ENCODE data around the gene FETUB.

Gene FETUB, protein sequence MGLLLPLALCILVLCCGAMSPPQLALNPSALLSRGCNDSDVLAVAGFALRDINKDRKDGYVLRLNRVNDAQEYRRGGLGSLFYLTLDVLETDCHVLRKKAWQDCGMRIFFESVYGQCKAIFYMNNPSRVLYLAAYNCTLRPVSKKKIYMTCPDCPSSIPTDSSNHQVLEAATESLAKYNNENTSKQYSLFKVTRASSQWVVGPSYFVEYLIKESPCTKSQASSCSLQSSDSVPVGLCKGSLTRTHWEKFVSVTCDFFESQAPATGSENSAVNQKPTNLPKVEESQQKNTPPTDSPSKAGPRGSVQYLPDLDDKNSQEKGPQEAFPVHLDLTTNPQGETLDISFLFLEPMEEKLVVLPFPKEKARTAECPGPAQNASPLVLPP

DNA sequence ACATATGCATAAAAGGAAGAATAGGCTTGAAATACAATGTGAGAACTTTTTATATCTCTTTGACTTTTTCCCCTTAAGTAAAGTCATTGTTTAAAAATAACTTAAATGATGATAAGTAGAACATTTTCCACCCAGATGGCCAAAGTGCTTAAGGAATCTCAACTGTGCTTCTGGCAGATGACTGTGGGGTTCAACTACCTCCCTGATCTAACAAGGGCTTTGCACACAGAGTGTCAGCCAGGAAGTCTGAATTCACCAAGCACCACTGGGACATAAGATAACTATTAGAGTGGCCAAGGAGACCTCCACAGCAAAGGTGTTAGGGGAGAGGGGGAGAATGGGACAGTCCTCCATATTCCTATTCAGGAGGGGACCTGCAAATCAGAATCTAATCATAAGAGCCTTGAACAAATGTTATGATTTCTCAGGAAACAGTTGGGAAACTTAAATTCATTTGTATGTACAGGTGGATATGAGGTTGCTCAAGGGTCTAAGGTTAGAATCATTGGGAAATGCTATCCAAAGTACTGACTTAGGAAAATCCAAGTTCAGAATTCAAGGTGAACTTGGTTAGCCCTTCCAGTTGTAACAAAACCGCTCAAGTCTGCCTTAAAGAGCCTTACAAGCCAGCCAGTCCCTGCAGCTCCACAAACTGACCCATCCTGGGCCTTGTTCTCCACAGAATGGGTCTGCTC, at the start of gene FETUB:
TSS of gene FETUB (plus strand) at position 622 of the 695 bp plus-strand sequence. CDS start at position 684, 62 bp downstream.
- DNase-seq, result no peak

DNA sequence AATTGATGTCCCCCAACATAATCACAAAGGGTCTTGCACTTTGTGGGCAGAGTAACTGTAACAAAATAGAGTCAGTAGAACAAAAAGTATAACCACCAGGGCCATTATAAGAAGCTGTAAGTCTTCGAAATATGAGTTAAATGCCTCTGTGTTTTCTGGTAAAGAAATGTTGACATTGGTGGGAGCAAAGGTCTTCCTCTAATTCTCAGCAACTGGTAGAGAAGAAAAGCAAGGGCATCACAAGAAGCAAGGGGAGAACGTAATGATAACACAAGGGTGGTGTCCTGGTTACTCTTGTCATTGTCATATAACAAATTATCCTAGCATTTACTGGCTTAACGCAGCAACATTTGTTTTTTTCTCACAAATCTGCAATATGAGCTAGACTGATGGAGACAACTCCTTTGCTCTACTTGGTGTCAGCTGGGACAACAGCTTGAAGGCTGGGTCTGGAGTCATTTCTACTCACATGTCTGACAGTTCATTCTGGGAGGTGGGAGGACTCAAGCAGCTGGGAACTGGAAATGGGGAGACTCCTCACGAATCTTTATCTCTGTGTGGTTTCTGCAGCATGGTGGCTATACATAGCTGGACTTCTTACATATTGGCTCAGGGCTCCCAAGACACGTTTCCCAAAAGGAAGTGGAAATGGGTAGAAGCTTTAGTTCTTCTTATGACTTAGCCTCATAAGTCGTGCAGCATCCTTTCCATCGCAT, 49.5 kb upstream of the FETUB start:
- no peak for DNase-seq

DNA sequence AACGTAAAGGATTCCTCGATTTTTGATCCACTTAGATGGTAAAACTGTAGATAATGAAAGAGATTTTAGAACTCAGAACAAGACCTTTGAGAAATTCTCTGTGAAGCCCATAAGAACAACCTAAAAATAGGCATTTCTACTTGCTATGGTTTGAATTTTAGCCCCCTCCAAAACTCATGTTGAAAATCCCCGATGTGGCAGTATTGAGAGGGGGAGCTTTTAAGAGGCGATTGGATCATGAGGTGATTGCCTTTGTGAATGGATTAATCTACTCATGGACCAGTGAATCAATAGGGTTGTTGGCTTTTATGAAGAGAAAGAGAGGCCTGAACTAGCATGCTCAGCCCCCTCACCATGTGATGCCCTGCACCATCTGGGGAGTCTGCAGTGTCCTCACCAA, 47.5 kb upstream of the FETUB start:
- DNase-seq, result no peak

DNA sequence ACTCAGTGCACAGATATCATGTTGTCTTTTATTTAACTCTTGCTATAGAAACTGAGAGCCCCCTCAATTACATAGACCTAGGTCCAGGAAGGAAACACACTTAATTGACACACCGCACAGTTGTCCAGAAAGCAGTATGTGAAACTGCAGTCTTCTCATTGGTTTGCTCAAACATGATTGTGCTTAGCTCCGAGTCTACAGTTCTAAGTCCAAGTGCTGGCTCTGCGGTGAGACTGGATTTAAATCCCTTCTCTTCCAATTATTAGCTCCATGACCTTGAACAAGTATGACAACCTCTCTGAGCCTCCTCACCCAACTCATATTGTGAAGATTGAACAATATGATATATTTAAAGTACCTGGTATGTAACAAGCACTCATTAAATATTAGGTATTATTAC, 46.3 kb upstream of the FETUB start:
- DNase-seq, result no peak

DNA sequence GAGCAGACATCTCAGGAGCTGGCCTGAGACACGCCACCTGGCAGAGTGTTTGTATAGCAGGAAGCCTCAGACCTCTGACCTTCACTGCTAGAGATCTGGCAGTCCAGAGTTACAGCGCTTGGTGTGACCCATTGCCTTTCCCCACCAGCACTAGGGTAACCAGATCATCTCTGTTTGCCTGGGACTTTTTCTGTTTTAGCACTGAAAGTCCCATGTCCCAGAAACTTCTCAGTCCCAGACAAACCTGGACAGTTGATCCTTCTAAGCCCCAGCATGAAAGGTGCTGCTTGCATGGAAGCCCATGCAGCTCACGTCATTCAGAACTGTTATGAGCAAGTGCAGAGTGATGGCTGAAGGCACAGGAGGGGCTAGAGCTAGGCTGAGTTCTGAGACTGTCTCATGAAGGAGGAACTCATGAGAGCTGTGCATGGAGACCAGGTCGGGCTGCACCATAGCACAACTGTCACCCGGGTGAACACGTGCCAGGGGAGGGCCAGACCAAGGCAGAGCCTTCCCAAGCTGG, 45.5 kb upstream of the FETUB start:
- no peak for DNase-seq

DNA sequence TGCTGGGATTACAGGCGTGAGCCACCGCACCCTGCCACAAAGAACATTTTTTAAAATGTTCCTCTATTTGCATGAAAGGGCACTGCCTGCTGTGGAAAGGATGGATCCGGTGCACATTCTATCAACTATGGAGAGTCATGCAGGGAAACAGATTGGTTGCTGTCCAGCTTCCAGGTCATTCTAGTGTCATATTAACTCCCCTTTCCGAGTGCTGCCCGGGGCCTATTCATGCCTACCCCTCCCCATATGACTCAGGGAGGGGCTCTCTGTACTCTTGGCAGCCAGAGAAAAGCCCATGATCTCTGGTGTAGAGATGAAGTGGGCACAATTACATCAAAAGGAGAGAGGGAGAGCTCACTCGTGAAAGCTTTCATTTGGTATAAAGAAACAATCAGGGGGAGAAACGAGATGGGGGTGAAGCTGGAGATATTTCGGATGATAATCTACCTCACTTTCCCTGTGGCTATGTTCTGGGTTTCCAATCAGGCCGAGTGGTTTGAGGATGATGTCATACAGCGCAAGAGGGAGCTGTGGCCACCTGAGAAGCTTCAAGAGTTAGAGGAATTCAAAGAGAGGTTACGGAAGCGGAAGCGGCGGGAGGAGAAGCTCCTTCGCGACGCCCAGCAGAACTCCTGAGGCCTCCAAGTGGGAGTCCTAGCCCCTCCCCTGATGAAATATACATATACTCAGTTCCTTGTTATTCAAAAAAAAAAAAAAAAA, 43.5 kb upstream of the FETUB start:
- DNase-seq, result no peak

DNA sequence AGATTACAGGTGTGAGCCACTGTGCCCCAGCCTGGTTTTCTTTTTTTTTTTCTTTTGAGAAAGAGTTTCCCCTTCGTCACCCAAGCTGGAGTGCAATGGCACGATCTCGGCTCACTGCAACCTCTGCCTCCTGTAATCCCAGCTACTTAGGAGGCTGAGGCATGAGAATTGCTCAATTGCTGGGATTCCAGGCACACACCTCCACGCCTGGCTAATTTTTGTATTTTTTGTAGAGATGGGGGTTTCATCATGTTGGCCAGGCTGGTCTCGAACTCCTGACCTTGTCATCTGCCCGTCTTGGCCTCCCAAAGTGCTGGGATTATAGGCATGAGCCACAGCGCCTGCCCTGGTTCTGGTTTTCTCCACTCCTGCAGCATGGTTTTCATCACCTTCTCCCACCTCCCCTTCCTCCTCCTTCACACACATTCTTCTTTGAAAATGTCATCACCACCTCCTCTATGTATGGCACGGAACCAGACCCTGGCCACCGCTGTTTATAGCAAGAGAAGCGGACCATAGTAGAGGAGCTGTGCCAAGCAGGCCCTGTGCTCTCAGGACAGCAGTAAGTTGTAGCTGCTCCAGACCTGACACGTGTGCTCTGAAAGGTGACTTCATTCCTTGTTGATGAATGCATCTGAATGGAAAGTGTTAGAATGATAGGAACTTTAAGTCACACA, 42.0 kb upstream of the FETUB start:
- no peak for DNase-seq

DNA sequence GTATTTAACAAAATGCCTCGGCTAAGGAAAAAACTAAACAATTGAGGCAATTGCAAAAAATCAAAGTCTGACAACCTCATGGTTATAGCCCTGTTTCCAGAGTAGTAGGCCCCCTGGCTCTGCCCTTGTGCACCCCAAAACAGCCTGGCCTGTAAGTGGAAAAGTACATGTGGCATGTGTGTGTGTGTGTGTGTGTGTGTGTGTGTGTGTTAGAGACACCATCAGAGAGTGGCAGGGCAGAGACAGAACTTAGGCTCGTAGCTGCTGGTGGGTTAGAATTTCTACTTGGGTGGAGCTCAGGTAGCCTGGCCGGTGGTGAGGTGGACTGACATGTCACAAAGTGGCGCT, 41.4 kb upstream of the FETUB start:
- no peak for DNase-seq

DNA sequence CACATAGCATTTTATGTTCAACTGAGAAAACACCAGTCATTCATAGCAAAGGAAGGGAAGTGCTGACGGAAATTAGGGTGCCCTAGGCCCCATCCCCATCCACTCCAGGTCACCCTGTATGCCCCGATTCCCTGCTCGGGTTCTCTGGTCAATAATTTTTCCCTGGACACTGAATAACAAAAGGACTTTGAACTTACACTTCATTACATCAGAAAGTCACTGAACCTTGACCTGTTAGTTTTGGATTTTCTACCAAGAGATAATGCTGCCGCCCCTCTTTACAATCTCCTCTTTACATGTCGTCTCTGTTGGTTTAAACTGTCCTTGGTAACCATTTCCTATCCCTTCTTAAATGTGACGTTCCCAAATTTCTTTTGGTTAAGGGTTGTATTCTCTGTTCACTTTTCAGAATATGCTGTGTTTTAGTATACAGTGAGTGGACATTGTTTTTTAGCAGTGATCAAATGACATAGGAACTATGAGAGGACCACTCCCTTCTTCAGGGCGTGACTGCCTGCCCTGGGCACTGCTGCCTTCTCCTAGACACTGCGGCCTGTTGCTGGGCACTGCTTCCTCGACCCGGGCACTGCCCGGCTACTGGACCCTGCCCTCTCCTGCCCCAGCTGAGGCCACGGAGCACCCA, 40.9 kb upstream of the FETUB start:
- no peak for DNase-seq

DNA sequence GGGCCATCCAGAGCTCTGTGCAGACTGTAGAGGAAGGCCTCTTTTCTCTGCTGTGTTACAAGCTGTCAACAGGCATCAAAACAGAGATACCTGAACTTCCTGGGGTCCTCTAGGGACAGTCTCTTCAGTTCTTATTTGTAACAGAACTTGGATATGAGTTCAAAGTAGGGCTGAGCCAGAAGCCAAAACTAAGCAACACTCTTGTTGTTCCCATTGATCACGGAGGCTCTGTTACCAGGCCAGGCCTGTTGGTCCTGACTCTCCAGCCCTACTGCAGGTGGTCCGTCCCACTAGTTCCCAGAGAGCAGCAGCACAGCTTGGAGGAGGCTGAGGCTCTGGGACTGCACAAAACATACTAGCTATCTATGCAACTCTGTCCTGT, 40.4 kb upstream of the FETUB start:
- DNase-seq, result no peak

DNA sequence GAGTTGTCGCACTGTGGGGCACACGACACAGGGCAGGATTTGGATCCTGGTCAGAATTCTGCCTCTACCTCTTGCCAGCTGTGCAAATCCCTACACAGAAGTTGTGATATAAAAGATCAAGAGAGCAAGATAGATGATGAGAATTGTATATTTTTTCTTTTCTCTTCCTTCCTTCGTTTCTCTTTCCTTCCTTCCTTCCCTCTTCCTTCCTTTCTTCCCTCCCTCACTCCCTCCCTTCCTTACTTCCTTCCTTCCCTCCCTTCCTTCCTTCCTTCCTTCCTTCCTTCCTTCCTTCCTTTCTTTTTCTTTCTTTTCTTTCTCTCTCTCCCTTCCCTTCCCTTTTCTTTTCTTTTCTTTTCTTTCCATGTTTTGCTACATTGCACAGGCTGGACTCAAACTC, 39.3 kb upstream of the FETUB start:
- DNase-seq, result no peak

DNA sequence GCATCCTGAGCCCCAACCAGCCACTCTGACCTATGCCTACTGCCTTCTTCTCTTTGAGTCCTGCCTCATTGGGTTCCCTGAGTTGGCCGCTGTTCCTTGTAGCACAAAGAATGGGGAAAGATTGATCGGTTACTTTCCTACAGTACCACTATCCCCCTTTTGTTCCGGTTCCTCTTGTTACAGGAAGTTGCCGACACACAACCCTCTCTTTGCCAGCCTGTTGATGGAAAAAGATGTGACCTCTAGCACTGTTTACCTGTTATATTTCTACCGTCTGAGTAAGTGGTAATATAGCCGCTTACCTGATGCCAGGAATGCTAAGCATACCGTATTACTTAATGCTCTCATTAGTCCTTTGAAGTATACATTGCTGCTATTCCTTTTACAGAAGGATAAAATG, 37.0 kb upstream of the FETUB start:
- DNase-seq, result no peak

DNA sequence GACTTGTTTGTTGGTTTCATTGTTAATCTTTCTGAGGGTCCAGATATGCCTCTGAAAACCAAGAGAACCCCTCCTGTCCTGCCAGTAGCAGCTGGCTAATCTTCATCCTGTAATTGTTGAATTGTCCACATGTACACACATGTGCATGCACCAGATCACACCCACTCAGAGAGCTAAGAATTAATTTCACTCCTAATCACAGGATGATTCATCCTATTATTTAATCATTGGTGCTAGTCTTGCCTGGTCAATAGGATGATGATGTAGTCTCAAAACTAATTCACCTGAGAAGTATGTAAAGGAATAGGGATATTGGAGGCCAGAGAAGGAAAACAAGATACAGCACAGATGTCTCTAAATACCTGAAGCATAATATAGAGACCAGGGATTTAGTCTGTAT, 35.1 kb upstream of the FETUB start:
- no peak for DNase-seq

DNA sequence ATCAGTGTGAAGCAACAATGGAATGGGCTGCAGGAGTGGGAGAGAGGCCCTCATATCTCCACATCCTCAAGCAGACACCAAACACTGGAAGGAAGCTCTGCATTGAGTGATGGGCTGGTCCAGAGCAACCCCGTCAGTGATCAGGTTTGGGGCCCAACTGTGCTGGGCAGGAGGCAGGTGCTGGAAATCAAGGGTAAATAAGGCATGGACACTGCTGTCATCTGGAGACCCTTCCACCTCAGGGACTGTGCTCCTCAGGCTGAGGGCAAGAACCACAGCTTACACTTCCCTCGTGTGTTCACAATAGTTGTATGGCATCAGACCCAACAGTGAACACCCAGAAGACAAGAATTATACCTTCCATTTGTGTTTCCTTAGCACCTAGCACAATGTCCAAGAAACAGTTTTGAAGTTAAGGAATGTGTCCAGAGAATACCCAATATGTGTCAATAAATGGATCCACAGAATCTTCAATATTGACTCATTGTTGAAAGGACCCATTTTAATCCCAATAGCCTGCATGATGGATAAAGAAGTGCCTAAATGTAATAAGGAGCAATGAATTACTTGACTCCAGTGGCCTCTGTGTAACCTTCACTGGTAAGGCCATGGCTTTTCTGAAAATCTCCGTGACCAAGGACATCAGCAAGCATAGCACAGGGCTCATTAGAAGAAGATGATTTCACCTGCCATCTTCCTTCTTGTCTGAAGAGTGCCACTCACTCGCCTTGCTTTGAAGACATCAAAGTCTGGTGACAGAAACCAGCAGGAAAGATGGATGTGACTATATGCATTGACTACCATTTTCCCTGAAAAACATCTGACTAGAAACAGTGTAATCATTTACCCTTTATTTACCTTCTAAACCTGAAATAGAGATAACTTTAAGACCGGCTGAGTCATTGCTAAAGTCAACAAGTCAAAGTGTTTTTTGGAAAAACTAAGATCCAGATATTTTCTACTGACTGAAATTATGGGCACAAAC, 34.3 kb upstream of the FETUB start:
- DNase-seq, result no peak

DNA sequence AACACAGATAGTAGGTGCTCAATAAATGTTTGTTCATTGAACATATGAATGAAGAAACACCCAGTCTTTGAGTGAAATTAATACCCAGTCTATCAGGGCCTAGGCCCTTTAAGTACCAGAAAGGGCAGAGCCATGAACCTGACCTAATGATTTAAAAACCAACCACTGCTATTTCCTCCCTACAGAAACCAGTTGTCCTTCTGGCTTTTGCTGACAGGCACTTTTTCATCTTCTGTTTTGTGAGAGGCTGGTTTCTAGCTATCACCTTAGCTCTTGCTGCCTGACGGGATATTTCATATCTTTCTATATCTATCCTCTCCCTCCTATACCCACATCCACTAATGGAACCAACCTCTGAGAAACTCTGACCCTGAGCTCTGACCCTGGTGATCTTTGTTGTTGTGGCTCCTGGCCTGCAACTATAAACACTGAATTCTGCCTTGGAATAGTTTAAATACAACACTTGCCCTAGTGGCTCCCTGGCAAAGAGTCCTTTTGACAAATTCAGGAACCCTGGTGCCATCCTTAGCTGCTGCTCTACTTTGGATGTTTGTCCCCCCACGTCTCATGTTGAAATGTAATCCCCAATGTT, 31.5 kb upstream of the FETUB start:
- DNase-seq, result no peak

DNA sequence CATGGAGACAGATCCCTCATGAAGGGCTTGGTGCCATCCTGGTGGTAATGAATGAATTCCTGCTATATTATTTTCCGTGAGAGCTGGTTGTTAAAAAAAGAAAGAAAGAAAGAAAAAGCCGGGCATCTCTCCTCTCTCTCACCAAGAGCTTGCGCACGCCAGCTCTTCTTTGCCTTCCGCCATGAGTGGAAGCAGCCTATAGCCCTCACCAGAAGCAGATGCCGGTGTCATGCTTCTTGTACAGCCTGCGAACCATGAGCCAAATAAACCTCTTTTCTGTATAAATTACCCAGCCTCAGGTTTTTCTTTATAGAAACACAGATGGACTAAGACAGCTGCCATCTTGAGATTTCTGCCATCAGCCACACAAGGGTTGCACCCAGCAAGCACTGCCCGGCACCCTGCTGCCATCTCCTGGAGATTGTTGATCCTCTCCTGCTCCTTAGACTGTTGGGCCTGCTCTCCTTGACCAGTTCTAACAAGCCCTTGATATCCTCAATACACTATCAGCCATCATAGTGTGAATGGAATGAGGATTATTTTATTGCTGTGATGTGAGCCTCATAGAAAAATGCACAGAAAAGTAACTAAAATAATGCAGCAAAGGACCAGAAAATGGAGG, 30.8 kb upstream of the FETUB start:
- DNase-seq, result no peak

DNA sequence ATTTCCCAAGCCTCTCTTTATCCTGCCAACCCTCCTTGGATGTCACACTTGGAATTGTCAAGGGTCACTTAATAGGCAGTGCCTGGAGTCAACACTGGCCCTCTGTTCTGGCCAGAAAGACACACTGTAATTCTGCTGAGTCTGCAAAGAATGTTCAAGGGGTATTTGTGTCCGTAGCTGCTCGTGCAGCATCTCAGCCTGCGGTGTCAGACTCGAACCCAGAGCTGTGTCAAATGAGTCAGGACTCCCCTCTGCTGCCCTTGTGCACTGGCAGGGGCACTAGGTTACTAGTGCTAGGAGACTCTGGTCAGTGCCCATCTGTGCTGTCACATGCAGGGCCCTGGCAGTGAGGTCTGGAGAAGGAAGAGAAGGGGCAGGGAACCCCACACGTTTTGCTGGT, 28.1 kb upstream of the FETUB start:
- DNase-seq, result no peak

DNA sequence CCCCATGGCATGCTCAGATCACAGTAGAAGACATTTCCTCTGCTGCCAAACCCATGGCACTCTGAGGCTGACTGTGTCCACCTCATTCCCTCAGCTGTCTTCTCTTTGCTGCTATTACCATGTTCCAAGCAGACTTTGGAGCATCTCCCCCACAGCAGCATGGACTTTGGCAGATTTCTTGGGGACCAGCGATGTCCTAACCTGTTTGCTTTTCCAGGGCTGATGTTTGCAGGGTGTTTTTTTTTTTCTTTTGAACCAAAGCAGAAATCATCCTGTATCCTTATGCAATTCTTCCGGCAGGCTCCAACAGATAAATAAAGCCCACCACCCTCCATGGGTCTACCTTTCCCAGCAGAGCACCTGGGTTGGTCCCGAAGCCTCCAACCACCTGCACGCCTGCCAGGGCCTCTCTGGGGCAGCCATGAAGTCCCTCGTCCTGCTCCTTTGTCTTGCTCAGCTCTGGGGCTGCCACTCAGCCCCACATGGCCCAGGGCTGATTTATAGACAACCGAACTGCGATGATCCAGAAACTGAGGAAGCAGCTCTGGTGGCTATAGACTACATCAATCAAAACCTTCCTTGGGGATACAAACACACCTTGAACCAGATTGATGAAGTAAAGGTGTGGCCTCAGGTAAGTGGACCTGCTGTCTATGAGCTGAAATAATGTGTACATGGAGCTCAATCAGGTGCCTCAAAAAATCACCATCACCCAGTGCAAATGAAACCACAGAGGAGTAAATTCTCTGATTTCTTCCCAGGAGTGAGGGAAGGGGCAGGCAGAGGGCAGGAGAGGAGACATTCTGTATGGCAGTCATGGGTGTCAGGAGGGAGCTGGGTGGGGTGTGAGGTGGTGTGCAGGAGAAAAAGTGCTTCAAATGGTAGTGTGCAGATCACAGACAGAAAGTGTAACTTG, 27.2 kb upstream of the FETUB start, which contains the start of gene AHSG:
TSS of gene AHSG (plus strand) at position 340 of the 916 bp plus-strand sequence. CDS start at position 422, 82 bp downstream.
- no peak for DNase-seq
